Body of pancreas (tissue), 4 donors: Measurements from ENCODE around the gene DCLRE1B.

Experiments used
- POLR2A ChIP-seq, 3 donors: fragments of 450-650 bp; IDR thresholded peaks; one replicate each; pipeline ENCODE4 v1.6.1; 2016; ENCODE audit warnings: antibody characterized with exemption in 3 of 3, mild to moderate bottlenecking in 2 of 3
- TF ChIP-seq, protein P1 (sequence below), 7 experiments: fragments of 450-650 bp in 4 of 7; fragments of 200-600 bp in 3 of 7; sonication (generic) in 3 of 7; IDR thresholded peaks; one replicate each; pipeline ENCODE4 v1.5.1; 2016 to 2019; ENCODE audit warnings: antibody characterized with exemption in 7 of 7

DNA sequence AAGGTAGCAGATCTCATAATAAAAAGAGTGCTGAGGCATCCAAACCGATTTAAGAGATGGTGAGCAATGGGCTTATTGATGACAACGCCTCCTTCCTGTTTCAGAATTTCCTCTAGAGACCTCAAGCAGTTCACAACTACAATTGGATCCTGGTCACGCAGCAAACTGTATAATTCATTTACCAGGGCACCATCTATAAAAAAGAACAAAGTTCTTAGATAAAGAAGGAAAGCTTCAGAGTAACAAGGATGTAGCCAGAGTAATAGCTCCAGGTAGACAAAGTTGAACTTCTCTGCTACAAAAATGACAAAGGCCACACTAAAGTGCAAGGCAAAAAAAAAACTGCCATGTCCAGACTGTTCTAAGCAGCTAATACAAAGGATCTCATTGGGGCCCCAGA, 3.9 kb upstream of the DCLRE1B start:
- TF ChIP-seq, protein P1, sequence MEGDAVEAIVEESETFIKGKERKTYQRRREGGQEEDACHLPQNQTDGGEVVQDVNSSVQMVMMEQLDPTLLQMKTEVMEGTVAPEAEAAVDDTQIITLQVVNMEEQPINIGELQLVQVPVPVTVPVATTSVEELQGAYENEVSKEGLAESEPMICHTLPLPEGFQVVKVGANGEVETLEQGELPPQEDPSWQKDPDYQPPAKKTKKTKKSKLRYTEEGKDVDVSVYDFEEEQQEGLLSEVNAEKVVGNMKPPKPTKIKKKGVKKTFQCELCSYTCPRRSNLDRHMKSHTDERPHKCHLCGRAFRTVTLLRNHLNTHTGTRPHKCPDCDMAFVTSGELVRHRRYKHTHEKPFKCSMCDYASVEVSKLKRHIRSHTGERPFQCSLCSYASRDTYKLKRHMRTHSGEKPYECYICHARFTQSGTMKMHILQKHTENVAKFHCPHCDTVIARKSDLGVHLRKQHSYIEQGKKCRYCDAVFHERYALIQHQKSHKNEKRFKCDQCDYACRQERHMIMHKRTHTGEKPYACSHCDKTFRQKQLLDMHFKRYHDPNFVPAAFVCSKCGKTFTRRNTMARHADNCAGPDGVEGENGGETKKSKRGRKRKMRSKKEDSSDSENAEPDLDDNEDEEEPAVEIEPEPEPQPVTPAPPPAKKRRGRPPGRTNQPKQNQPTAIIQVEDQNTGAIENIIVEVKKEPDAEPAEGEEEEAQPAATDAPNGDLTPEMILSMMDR (IDR thresholded peaks at IDR 0.05), result no peak
- TF ChIP-seq POLR2A (IDR thresholded peaks at IDR 0.05), result no peak
